GM18526 (cell line): Measurements from ENCODE around the gene TNFAIP2.

Experiments
- POLR2A ChIP-seq: IDR thresholded peaks from 3 replicates; pipeline ENCODE4 v1.6.1; 2011; ENCODE audit not compliant: insufficient read length; ENCODE audit errors: extremely low read depth

TNFAIP2 gene

GRCh38 chr14:103122585-103122946 lies 695 bp upstream of the TNFAIP2 start:
- TF ChIP-seq POLR2A, result no peak

DNA sequence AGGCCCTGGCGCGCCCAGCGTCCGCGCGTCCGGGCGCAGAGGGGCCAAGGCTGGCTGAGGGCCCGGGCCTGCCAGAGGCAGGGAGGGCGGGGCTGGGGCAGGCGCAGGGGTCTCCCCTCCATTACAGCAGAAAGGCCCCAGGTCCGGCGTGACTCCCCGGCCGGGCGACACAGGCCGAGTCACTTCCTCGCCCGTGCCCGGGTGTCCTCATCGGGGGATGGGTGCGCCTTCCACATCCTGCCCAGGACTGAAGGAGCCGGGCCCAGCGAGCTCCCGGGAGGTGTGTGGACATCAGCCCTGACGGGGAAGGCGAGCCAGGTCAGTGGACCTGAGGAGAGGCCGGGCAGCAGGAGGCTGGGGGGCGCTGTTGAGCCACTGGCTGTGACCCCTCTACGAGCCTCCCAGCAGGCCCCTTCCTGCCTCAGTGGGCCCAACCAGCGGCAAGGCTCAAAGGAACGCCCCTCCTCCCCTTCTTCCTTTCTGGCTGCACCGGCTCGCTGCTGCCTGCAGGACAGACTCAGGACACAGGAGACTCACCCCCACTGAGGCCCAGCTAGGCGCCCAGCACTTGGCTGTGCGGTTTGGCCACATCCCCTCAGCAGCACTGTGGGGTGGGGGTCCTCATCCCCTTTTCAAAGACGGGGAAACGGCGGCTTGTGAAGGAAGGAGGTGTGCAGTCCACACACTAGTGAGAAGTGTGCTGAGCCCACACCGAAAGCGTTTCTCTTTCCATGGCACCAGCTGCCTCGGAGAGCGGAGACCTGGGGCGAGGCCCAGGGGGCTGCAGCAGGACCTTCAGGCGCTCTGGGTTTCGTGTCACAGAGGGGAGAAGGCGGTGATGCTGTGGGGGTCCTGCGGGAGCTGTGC lies 606 bp downstream of the TNFAIP2 start:
- TF ChIP-seq POLR2A, result no peak

- TF ChIP-seq POLR2A, result no peak
Measured at GRCh38 chr14:103124501-103125001, 1.3 kb downstream of the TNFAIP2 start.

GRCh38 chr14:103125098-103126070 lies 2.1 kb downstream of the TNFAIP2 start:
- TF ChIP-seq POLR2A, result no peak

- TF ChIP-seq POLR2A, result no peak
Measured at GRCh38 chr14:103126088-103126872, 3.0 kb downstream of the TNFAIP2 start.

DNA sequence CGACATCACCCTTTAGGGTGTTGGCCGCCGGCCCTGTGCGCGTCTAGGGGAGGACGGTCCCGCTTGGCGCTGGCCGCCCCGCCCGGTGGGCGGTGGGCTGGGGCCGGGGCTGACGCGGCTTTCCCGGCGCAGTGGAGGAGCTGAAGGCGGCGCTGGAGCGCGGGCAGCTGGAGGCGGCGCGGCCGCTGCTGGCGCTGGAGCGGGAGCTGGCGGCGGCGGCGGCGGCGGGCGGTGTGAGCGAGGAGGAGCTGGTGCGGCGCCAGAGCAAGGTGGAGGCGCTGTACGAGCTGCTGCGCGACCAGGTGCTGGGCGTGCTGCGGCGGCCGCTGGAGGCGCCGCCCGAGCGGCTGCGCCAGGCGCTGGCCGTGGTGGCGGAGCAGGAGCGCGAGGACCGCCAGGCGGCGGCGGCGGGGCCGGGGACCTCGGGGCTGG lies 3.6 kb downstream of the TNFAIP2 start:
- TF ChIP-seq POLR2A, result no peak

DNA sequence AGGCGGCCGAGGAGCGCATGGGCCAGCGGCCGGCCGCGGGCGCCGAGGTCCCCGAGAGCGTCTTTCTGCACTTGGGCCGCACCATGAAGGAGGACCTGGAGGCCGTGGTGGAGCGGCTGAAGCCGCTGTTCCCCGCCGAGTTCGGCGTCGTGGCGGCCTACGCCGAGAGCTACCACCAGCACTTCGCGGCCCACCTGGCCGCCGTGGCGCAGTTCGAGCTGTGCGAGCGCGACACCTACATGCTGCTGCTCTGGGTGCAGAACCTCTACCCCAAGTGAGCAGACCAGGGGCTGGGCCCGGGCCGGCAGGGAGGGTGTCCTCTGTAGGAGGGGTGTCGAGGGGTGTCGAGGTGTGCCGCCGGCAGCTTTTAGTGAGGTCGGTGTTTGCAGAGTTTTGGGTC lies 4.1 kb downstream of the TNFAIP2 start:
- no peak for TF ChIP-seq POLR2A

- no peak for TF ChIP-seq POLR2A
Measured at GRCh38 chr14:103127861-103128598, 4.8 kb downstream of the TNFAIP2 start.

GRCh38 chr14:103128631-103129300 lies 5.5 kb downstream of the TNFAIP2 start:
- TF ChIP-seq POLR2A, result no peak

DNA sequence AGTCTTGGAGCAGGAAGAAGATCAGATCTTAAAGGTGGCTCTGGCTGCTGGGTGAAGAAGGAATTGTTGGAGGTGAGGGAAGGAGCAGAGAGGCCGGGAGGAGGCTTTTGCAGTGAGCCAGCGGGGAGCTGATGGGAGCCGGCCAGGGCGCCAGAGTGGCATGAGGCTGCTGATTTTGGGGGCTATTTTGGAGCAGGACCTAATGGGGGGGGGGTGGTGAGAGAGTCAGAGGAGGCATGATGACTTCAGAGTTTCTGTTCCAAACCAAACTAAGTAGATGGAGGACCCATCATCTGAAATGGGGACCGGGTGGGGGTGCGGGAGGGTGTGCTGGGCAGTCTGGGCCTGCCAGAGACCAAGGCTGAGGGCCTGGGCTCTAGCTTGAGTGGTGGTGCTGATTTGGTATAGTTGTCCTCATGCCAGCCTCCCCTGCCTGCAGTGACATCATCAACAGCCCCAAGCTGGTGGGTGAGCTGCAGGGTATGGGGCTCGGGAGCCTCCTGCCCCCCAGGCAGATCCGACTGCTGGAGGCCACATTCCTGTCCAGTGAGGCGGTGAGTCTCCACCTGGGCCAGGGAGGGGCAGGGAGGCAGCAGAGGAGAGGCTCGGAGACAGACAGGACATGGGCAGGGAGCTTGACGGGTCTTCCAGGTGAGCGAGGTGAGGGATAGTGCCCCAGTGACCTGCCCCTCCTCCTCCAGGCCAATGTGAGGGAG lies 6.2 kb downstream of the TNFAIP2 start:
- no peak for TF ChIP-seq POLR2A

- no peak for TF ChIP-seq POLR2A
Measured at GRCh38 chr14:103130017-103130764, 6.9 kb downstream of the TNFAIP2 start.

- TF ChIP-seq POLR2A, result no peak
Measured at GRCh38 chr14:103130965-103131364, 7.7 kb downstream of the TNFAIP2 start.
